T-helper 17 cell (primary cell): ENCODE results near the gene PTPRN2. TPM values are rescaled to one million over a fixed set of nuclear protein-coding genes. Genes with fewer than 3 reads are reported as not detected.

Source experiments
- ATAC-seq: fragments of 150-1000 bp; cut with Tn5 transposase; 2 replicates; pipeline ENCODE4 v1.10.0; 2021; ENCODE audit warnings: mild to moderate bottlenecking, moderate library complexity
- DNase-seq, 3 donors: peaks; one replicate each; pipeline versions ENCODE4 v3.0.0 to v3.0.0-alpha.2; 2020 to 2021
- H3K9me3 ChIP-seq: one replicate; pipeline ENCODE4 v1.7.0; 2013; ENCODE audit warnings: low read length, mild to moderate bottlenecking; ENCODE audit not compliant: control insufficient read depth, poor library complexity, severe bottlenecking
- H3K27ac Mint-ChIP-seq: one replicate; pipeline ENCODE4 v1.8.0; 2022; ENCODE audit warnings: mild to moderate bottlenecking, moderate library complexity, mixed read lengths
- H3K27me3 Mint-ChIP-seq: one replicate; pipeline ENCODE4 v1.8.0; 2022; ENCODE audit warnings: mixed read lengths
- H3K36me3 Mint-ChIP-seq: one replicate; pipeline ENCODE4 v1.8.0; 2022; ENCODE audit warnings: low read depth, mixed read lengths
- H3K4me1 Mint-ChIP-seq: one replicate; pipeline ENCODE4 v1.8.0; 2022; ENCODE audit warnings: mild to moderate bottlenecking, mixed read lengths
- H3K4me3 Mint-ChIP-seq: one replicate; pipeline ENCODE4 v1.8.0; 2022; ENCODE audit warnings: mild to moderate bottlenecking, moderate library complexity, mixed read lengths
- total RNA-seq, 4 donors: library from RNA in 2 of 4; stranded (reverse) in 2 of 4; gene quantifications; one replicate each; pipeline ENCODE4 v1.2.3 and lab custom pipeline; 2022 to 2026

PTPRN2 gene
- total RNA-seq, 2 donors from 2014 or later, result 0.42 to 0.57 TPM

DNA sequence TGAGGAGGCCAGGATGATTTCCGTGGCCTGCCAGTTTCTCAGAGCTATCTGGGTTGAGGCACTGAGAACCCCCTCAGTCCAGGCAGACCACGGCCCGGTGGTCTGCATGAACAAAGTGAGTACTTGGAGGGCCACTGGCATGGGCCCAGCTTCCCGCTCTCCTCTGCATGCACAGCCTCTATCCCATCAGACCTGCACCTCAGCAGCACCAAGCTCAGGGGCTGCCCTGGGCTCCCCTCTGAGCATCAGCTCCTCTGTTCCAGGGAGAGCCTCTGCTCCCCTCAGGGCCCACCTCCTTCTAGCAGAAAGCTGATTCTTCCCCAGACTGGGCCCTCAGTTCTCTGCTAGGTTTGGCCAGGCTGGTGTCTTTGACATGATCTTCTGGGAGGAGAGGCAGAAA, 780.9 kb downstream of the PTPRN2 start:
- peaks cover 8% of the 10 kb centered on the region for H3K27me3 Mint-ChIP-seq

DNA sequence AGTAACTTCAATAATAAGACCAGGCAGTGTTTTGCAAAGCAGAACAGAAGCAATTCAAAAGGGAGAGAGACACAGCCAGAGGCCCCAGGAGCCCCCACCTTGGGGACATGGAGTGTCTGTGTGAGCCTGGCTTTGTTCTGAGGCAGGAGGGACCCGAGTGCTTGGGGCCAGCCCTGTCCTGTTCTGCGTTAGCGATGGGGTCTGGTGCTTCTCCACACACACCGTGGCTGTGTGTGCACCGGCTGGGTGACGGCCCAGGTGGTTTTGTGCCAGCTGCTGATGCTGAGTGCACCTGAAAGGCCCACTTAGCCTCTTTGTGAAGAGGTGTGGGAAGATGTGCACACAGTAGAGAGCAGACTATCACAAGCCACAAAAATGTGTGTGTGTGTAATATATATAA, 781.9 kb downstream of the PTPRN2 start:
- H3K9me3 ChIP-seq, result no peaks in the 10 kb centered on the region
- H3K36me3 Mint-ChIP-seq, result no peaks in the 10 kb centered on the region
- H3K4me3 Mint-ChIP-seq, result no peak overlapping the region
- DNase-seq, result no peak
- H3K27ac Mint-ChIP-seq, result no peak overlapping the region
- peaks cover 8% of the 10 kb centered on the region for H3K27me3 Mint-ChIP-seq
- ATAC-seq, result no peak
- H3K4me1 Mint-ChIP-seq, result no peaks in the 10 kb centered on the region

More for the DNA sequence above, 780.9 kb downstream of the PTPRN2 start:
- H3K36me3 Mint-ChIP-seq, result no peaks in the 10 kb centered on the region
- no peaks in the 10 kb centered on the region for H3K4me1 Mint-ChIP-seq
- ATAC-seq (no peak), DNase-seq (no peak)
- no peak overlapping the region for H3K4me3 Mint-ChIP-seq
- H3K9me3 ChIP-seq, result no peaks in the 10 kb centered on the region
- no peak overlapping the region for H3K27ac Mint-ChIP-seq

DNA sequence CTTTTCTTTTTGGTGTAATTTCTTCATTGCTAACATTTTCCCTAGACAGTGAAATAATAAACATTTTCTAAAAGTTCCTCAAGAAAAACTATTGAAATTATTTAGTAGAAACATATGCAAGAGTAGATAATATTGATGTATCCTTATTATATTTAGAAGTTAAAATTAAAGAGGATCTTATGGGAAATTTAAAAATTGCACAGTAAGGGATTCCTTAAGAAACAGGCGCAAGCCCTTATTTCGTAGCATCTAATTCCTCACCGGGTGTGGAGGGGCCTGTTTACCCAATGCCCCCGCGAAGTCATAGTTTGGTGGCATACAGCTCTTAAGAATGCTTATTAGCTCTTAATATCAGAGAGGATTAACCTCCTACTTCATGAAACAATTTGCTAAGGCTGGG, 783.7 kb downstream of the PTPRN2 start:
- H3K36me3 Mint-ChIP-seq, result no peaks in the 10 kb centered on the region
- ATAC-seq, result no peak

DNA sequence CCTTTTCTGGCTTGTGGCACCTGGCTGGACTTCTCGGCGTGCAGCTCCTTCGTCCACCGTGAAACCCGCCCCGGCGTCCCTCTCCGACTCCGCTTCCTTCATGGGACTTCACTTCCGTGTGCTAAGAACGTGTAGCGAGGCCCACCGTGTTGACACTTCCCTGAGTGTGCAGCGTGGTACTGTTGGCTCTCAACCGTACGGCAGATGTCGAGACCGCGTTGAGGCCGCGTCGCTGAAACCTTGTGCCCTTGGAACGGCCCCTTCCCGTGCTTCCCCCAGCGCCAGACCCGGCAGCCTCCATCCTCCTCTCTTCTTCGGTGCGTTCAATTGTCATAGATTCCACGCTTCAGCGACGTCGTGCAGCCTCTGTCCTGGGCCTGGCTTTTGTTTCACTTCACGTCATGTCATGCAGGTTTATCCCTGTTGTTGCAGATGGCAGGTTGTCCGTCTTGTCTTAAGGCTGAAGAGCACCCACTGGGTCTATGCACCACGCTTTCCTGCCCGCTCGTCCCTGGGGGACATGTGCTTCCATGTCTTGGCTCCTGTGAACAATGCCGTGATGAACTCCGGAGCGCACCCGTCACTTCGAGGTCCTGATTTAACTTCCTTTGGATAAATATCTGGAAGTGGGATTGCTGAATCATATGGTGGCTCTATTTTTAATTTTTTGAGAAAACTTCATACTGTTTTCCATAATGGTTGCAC, 785.5 kb downstream of the PTPRN2 start:
- no peak overlapping the region for H3K4me3 Mint-ChIP-seq
- H3K4me1 Mint-ChIP-seq, result no peaks in the 10 kb centered on the region
- no peak for ATAC-seq
- no peak overlapping the region for H3K27ac Mint-ChIP-seq
- DNase-seq, result no peak
- no peaks in the 10 kb centered on the region for H3K36me3 Mint-ChIP-seq
- H3K27me3 Mint-ChIP-seq, result peaks cover 13% of the 10 kb centered on the region
- H3K9me3 ChIP-seq, result no peaks in the 10 kb centered on the region

More for the DNA sequence above, 783.7 kb downstream of the PTPRN2 start:
- H3K27me3 Mint-ChIP-seq, result peaks cover 11% of the 10 kb centered on the region
- no peak overlapping the region for H3K4me3 Mint-ChIP-seq
- H3K4me1 Mint-ChIP-seq, result no peaks in the 10 kb centered on the region
- H3K27ac Mint-ChIP-seq, result no peak overlapping the region
- no peak for DNase-seq
- no peaks in the 10 kb centered on the region for H3K9me3 ChIP-seq

DNA sequence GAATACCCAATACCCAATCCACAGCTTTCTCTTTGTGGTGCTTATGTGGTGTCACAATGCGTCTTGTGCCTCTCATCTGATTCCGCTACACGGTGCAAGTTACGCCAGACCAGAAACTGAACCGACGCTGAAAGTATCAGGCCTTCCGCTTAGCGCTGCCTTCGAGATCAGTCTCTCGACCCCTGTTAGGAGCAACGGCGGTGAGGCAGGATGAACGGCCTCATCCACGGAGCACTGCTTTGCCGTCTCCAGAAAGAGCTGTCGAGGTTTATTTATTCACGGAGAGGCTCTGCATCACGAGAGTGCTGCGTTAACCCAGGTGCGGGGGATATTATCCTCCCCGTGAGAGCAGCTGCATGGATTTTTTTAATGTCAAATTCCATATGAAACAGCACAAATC, 786.5 kb downstream of the PTPRN2 start:
- Mint-ChIP-seq H3K4me1 (no peaks in the 10 kb centered on the region), H3K27ac (no peak overlapping the region), H3K36me3 (no peaks in the 10 kb centered on the region), H3K4me3 (no peak overlapping the region), H3K27me3 (peaks cover 23% of the 10 kb centered on the region)
- ATAC-seq (no peak), DNase-seq (no peak)
- H3K9me3 ChIP-seq, result no peaks in the 10 kb centered on the region

DNA sequence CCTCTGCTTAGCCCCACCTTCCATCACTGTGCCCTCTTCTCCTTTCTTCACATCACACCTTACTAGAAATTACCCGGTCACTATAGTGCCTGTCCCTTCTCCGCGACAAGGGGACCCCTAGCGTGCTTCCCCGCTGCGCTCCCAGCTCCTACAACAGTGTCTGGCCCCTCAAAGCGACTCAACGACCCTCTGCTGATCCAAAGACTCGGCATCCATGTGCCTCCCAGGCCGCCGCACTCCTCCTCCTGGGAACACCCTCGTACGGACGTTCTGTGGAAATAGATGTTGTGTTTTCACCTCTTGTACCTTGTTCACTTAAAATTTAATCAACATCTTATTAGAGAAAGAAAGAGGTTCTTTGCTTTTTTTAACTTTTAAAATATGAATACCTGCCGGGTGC, 787.3 kb downstream of the PTPRN2 start:
- no peaks in the 10 kb centered on the region for H3K9me3 ChIP-seq
- peaks cover 25% of the 10 kb centered on the region for H3K27me3 Mint-ChIP-seq
- no peak overlapping the region for H3K4me3 Mint-ChIP-seq
- DNase-seq, result no peak
- no peak overlapping the region for H3K27ac Mint-ChIP-seq
- no peak for ATAC-seq
- no peaks in the 10 kb centered on the region for H3K4me1 Mint-ChIP-seq
- no peaks in the 10 kb centered on the region for H3K36me3 Mint-ChIP-seq

DNA sequence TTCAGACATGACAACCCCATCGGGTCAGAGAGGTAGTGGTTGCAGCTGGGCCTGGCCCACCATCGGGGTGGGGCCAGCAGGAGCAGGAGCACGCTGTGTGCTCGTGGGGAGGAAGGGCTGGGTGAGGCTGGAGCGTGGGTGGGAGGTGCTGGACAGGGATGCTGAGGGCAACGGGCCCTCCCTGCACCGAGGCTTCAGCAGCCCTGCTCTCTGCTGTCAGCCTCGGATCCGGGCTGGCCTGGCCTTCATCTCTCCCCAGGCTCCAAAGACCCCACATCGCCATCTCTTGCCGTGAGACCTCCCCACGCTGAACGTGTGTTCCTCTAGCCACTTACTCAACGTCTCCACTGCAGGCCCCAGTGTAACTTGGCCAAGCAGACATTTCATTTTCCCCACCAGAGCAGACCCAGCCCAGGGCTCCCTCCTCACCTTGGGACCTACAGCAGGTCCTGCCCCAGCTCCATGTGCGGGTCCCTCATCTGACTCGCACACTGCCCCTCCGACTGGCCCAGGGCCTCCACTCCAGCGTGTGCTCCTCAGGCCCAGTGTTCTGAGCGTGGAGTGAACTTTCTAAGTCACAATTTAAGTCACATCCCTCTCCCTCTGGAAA, 788.4 kb downstream of the PTPRN2 start:
- ATAC-seq, result no peak
- DNase-seq, result no peak
- Mint-ChIP-seq H3K4me1 (no peaks in the 10 kb centered on the region), H3K27ac (no peak overlapping the region), H3K36me3 (no peaks in the 10 kb centered on the region), H3K4me3 (no peak overlapping the region), H3K27me3 (peaks cover 23% of the 10 kb centered on the region)
- no peaks in the 10 kb centered on the region for H3K9me3 ChIP-seq

- Mint-ChIP-seq H3K36me3 (no peaks in the 10 kb centered on the region), H3K4me3 (no peak overlapping the region), H3K27me3 (peaks cover 24% of the 10 kb centered on the region), H3K27ac (no peak overlapping the region), H3K4me1 (no peaks in the 10 kb centered on the region)
- DNase-seq (no peak), ATAC-seq (no peak)
- no peaks in the 10 kb centered on the region for H3K9me3 ChIP-seq
Measured at GRCh38 chr7:157797361-157797760, 790.3 kb downstream of the PTPRN2 start.

DNA sequence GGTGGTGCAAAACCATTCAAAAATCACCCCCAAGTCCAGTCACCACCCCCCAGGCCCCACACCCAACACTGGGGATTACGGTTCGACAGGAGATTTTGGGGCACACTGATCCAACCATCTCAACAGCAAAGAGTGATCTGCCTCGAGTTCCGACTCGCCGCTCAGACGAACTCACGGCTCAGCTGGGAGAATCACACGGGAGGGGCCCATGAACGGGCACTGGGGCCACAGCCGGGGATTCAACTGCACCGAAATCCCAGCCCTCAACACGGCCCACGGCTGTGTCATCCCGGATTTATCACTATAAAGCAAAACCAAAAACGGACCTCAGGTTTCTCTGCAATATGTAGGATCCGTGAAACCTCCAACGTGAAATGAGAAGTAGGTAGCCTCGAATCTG, 790.8 kb downstream of the PTPRN2 start:
- no peak overlapping the region for H3K4me3 Mint-ChIP-seq
- no peaks in the 10 kb centered on the region for H3K36me3 Mint-ChIP-seq
- no peaks in the 10 kb centered on the region for H3K9me3 ChIP-seq
- DNase-seq (no peak), ATAC-seq (no peak)
- H3K27me3 Mint-ChIP-seq, result peaks cover 24% of the 10 kb centered on the region
- H3K4me1 Mint-ChIP-seq, result no peaks in the 10 kb centered on the region
- H3K27ac Mint-ChIP-seq, result no peak overlapping the region

- Mint-ChIP-seq H3K4me3 (no peak overlapping the region), H3K27ac (no peak overlapping the region)
- no peak for ATAC-seq
Measured at GRCh38 chr7:157795643-157796042, 792.0 kb downstream of the PTPRN2 start.

GRCh38 chr7:157795199-157795598, 792.4 kb downstream of the PTPRN2 start:
- ATAC-seq, result no peak
- no peak overlapping the region for H3K4me3 Mint-ChIP-seq
- H3K27me3 Mint-ChIP-seq, result peaks cover 24% of the 10 kb centered on the region
- no peak for DNase-seq
- no peaks in the 10 kb centered on the region for H3K9me3 ChIP-seq
- H3K36me3 Mint-ChIP-seq, result no peaks in the 10 kb centered on the region
- H3K4me1 Mint-ChIP-seq, result no peaks in the 10 kb centered on the region
- H3K27ac Mint-ChIP-seq, result no peak overlapping the region

More at GRCh38 chr7:157795643-157796042, 792.0 kb downstream of the PTPRN2 start:
- no peaks in the 10 kb centered on the region for H3K9me3 ChIP-seq
- Mint-ChIP-seq H3K27me3 (peaks cover 24% of the 10 kb centered on the region), H3K36me3 (no peaks in the 10 kb centered on the region), H3K4me1 (no peaks in the 10 kb centered on the region)
- DNase-seq, result no peak

GRCh38 chr7:157794746-157795065, 792.9 kb downstream of the PTPRN2 start:
- Mint-ChIP-seq H3K4me3 (no peak overlapping the region), H3K27me3 (peaks cover 24% of the 10 kb centered on the region), H3K36me3 (no peaks in the 10 kb centered on the region), H3K4me1 (no peaks in the 10 kb centered on the region), H3K27ac (peak overlapping the region; percentile 32)
- ATAC-seq, result no peak
- no peak for DNase-seq
- no peaks in the 10 kb centered on the region for H3K9me3 ChIP-seq

- no peak for ATAC-seq
- Mint-ChIP-seq H3K27me3 (peaks cover 23% of the 10 kb centered on the region), H3K27ac (peak overlapping the region; percentile 32), H3K4me3 (no peak overlapping the region), H3K4me1 (no peaks in the 10 kb centered on the region), H3K36me3 (no peaks in the 10 kb centered on the region)
- DNase-seq, result no peak
- no peaks in the 10 kb centered on the region for H3K9me3 ChIP-seq
Measured at GRCh38 chr7:157793973-157794745, 793.5 kb downstream of the PTPRN2 start.

- no peak for DNase-seq
- H3K9me3 ChIP-seq, result no peaks in the 10 kb centered on the region
- Mint-ChIP-seq H3K27me3 (peaks cover 20% of the 10 kb centered on the region), H3K36me3 (no peaks in the 10 kb centered on the region), H3K4me1 (no peaks in the 10 kb centered on the region), H3K4me3 (no peak overlapping the region), H3K27ac (no peak overlapping the region)
- no peak for ATAC-seq
Measured at GRCh38 chr7:157793087-157793353, 794.6 kb downstream of the PTPRN2 start.
